HFFc6 (cell line): ENCODE data around the gene RNF130. TPM values are rescaled to one million over a fixed set of nuclear protein-coding genes. Genes with fewer than 3 reads are reported as not detected.

ENCODE experiments used
- DNase-seq: peaks from one replicate; pipeline ENCODE4 v3.0.0-alpha.2; 2018
- H3K27ac Mint-ChIP-seq: 2 replicates; pipeline ENCODE4 v1.8.0; 2020; ENCODE audit warnings: mild to moderate bottlenecking, mixed read lengths
- H3K27me3 Mint-ChIP-seq: 2 replicates; pipeline ENCODE4 v1.8.0; 2021; ENCODE audit warnings: mild to moderate bottlenecking, moderate library complexity, mixed read lengths; ENCODE audit not compliant: insufficient read depth
- H3K36me3 Mint-ChIP-seq: 2 replicates; pipeline ENCODE4 v1.8.0; 2021; ENCODE audit warnings: low read depth, mixed read lengths
- H3K4me1 Mint-ChIP-seq: 2 replicates; pipeline ENCODE4 v1.8.0; 2020; ENCODE audit warnings: low read depth, mixed read lengths
- H3K4me3 Mint-ChIP-seq: 2 replicates; pipeline ENCODE4 v1.8.0; 2020; ENCODE audit warnings: mild to moderate bottlenecking, moderate library complexity, mixed read lengths
- H3K9me3 Mint-ChIP-seq: 2 replicates; pipeline ENCODE4 v1.8.0; 2020; ENCODE audit warnings: mild to moderate bottlenecking, mixed read lengths
- CTCF ChIP-seq: fragments of 200-600 bp; sonication (generic); IDR thresholded peaks from 2 replicates; pipeline ENCODE4 v1.5.0; 2021; ENCODE audit warnings: antibody characterized with exemption, mild to moderate bottlenecking
- microRNA-seq: library from miRNA; unstranded; fragments of <30 nt; microRNA quantifications from one replicate; pipeline ENCODE4, GENCODE V29; 2019
- total RNA-seq, 6 experiments: library from RNA; stranded (reverse); fragmentation: NEBNext Ultra II Directional; extraction: Animal tissue kit (Norgen Biotek cat#: 25700); gene quantifications; 2 replicates in 1 of 6; 3 replicates in 5 of 6; pipeline ENCODE4 v1.2.3, GENCODE V29; 2021

The RNF130 gene
- total RNA-seq, 6 experiments from 2014 or later = 0.37 to 7.5 (median 0.93) TPM

DNA sequence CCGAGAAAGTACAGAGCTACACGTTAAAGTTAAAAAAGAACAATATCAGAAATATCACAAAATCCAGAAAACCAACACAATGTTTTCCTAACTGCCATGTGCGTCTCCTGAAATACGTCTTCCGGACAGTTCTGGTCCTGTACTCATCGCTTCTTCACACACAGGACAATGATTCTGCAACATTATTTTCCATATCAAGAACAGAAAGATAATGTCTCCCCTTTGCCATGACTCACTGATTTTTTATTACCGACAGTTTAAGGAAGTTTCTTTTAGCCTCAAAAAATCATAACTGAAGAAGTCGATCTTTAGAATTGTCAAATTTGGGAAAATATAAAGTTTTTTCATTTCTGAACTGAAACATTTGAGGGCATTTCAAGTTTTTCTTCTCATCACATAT, 166.4 kb downstream of the RNF130 start:
- DNase-seq = no peak
- no peak for TF ChIP-seq CTCF
- Mint-ChIP-seq H3K27me3 (no peaks in the 10 kb centered on the region), H3K36me3 (peaks cover 6% of the 10 kb centered on the region; the same call in 1 of the 2 replicates), H3K27ac (no peak overlapping the region; the same call in 1 of the 2 replicates), H3K4me3 (no peak overlapping the region), H3K9me3 (no peaks in the 10 kb centered on the region), H3K4me1 (peaks cover 9% of the 10 kb centered on the region; the same call in 1 of the 2 replicates)

Small RNA genes lying within 50 kb of the gene (microRNA-seq; reads per million reads assigned to microRNA genes)
- gene MIR340 = 15.4 reads per million, percentile 20 among the genes with 10 or more reads in this experiment

Other genes starting within 250 kb of the RNF130 start
- gene MRNIP, start 212.9 kb downstream of the RNF130 start, total RNA-seq = 10 to 100 TPM in 3 of 6 experiments, 1 to 10 TPM in 3; 8.2 to 13.5 (median 9.9) TPM
- 10 to 100 TPM; 64.6 to 90.7 (median 73.4) TPM for gene TBC1D9B, start 163.9 kb downstream of the RNF130 start, total RNA-seq
- not detected for gene RASGEF1C, start 137.5 kb upstream of the RNF130 start, total RNA-seq
- 10 to 100 TPM; 30.3 to 35.8 (median 33.6) TPM for gene MAPK9, start 220.3 kb upstream of the RNF130 start, total RNA-seq